Karpas-422 (cell line): ENCODE measurements around the gene CLHC1. TPM values are rescaled to one million over a fixed set of nuclear protein-coding genes. Genes with fewer than 3 reads are reported as not detected.
"Not testable (repeated sequence)": the region's sequence is repeated elsewhere in the genome, so short reads cannot be mapped to it uniquely, and the experiment has no call there.

Experiments used
- DNase-seq: peaks from one replicate; pipeline ENCODE4 v3.0.0-alpha.2; 2015
- H2AFZ ChIP-seq: fragments of 200-600 bp; sonication (generic); 2 replicates; pipeline ENCODE4 v1.6.1; 2014; ENCODE audit warnings: antibody characterized with exemption, low read length, mixed read lengths
- H3K27ac ChIP-seq: fragments of 200-600 bp; sonication (generic); 2 replicates; pipeline ENCODE4 v1.5.1; 2014; ENCODE audit warnings: mild to moderate bottlenecking, low read length, moderate library complexity
- H3K27me3 ChIP-seq: fragments of 200-600 bp; sonication (generic); 2 replicates; pipeline ENCODE4 v1.6.1; 2014; ENCODE audit warnings: low read length, mixed read lengths
- H3K36me3 ChIP-seq: fragments of 200-600 bp; sonication (generic); 2 replicates; pipeline ENCODE4 v1.6.1; 2014; ENCODE audit warnings: low read length, mixed read lengths; ENCODE audit not compliant: insufficient read depth
- H3K4me1 ChIP-seq: fragments of 200-600 bp; sonication (generic); 2 replicates; pipeline ENCODE4 v1.6.1; 2014; ENCODE audit warnings: mild to moderate bottlenecking, low read length, mixed read lengths
- H3K4me2 ChIP-seq: fragments of 200-600 bp; sonication (generic); 2 replicates; pipeline ENCODE4 v1.6.1; 2014; ENCODE audit warnings: low read length, low read depth, mild to moderate bottlenecking; ENCODE audit not compliant: poor library complexity, severe bottlenecking
- H3K4me3 ChIP-seq: fragments of 200-600 bp; sonication (generic); 2 replicates; pipeline ENCODE4 v1.5.1; 2014; ENCODE audit warnings: mild to moderate bottlenecking, antibody characterized with exemption, low read length, mixed read lengths
- H3K79me2 ChIP-seq: fragments of 200-600 bp; sonication (generic); 2 replicates; pipeline ENCODE4 v1.6.1; 2014; ENCODE audit warnings: mild to moderate bottlenecking, low read length, mixed read lengths
- H3K9ac ChIP-seq: fragments of 200-600 bp; sonication (generic); 2 replicates; pipeline ENCODE4 v1.6.0; 2014; ENCODE audit warnings: low read length
- H3K9me2 ChIP-seq: fragments of 200-600 bp; sonication (generic), shearing (Covaris generic); replicated peaks from 2 replicates; pipeline ENCODE4 v1.6.0; 2014; ENCODE audit warnings: mild to moderate bottlenecking, low read length, moderate library complexity; ENCODE audit not compliant: insufficient read depth
- H3K9me3 ChIP-seq: fragments of 300-700, 200-600 bp; sonication (generic); 2 replicates; pipeline ENCODE4 v1.6.1; 2014; ENCODE audit warnings: low read length, mixed read lengths
- H4K20me1 ChIP-seq: fragments of 200-600 bp; sonication (generic); 2 replicates; pipeline ENCODE4 v1.6.1; 2014; ENCODE audit warnings: mild to moderate bottlenecking, antibody characterized with exemption, low read length, low read depth; ENCODE audit not compliant: insufficient read depth
- total RNA-seq: library from RNA; depleted of rRNA; stranded (reverse); fragments of >200 nt; shearing (Covaris generic); gene quantifications from 2 replicates; pipeline ENCODE4 v1.2.3, GENCODE V29; 2014; ENCODE audit warnings: low replicate concordance

Gene CLHC1
- total RNA-seq, 1 experiment from 2014 or later, result 12.1 TPM

DNA sequence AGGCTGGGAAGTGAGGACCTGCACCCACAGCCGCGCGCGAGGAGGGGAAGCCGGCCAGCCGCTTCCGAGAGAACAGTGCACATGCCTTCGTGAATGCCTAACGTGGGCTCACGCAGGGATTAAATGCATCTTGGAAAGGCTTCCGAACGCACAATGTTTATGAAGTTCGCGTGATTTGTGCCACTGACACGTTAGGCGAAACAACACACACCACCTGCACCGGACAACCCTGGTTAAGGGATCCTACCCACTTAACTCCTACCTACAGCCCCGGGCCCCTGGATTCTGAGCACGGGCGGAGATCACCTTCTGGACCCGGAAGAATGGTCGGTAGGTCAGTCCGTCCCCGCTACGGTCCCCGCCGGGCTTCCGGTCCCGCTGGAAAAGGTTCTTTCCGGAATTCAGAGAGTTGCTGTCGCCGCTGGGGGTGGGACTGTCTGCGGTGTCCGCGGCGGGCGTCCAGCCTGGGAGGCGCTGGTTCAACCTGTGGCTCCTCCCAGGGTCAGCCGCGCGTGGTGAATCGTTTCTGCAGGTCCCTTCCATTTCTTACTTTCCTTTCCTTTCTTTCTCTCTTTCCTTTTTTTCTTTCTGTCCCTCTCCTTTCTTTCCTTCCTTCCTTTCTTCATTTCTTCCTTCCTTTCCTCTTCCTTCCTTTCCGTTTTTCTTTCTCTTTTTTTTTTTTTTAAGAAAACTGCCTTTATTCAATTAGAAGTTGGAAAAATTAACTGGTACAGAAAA, 37.0 kb upstream of the CLHC1 start, which contains the start of gene MTIF2:
Gene MTIF2 (minus strand): TSS at position 325 of the 738 bp plus-strand sequence. CDS start 5,373 bp downstream, outside the sequence.
- Histone ChIP-seq H3K9me3 (no peaks in the 10 kb centered on the region), H3K79me2 (peaks cover 32% of the 10 kb centered on the region), H2AFZ (peak within 1 kb of the TSS; percentile 50), H3K4me1 (peaks cover 18% of the 10 kb centered on the region), H3K36me3 (peaks cover 19% of the 10 kb centered on the region; the same call in 1 of the 2 replicates), H3K9me2 (no peaks in the 10 kb centered on the region), H3K4me2 (peak within 1 kb of the TSS; percentile 86), H3K4me3 (peak within 1 kb of the TSS; percentile 98), H3K9ac (peak within 1 kb of the TSS; percentile 94), H3K27me3 (no peaks in the 10 kb centered on the region), H3K27ac (peak within 1 kb of the TSS; percentile 74), H4K20me1 (no peaks in the 10 kb centered on the region)
- DNase-seq, result peak; percentile 97

DNA sequence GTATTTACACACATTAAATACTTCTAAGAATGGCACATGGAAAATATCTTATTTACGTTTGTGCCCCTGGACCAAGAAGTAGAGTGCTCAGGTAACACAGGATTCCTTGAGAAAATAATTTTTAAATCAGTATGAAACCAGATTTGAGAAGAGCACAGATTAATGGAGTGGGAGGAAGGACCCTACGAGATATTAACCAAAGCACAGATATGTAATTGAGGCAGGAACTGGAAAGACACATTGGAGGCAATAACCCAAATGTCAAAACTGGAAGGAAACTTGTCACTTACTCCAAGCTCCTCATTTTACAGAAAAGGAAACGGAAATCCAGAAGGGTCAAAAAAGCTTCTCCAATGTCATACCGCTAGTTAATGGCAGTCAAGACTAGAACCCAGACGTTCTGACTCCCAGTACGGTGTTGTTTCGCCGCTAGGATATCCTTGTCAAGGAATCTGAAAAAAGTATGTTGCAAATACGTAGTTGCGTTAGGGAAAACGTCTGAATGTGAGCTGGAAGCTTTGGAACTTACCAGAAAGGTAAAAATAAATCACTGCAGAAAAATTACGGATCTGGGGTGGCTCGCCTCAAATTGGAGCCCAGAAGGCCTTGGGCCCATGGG, 36.3 kb upstream of the CLHC1 start:
- no peaks in the 10 kb centered on the region for H3K27me3 ChIP-seq
- H3K27ac ChIP-seq, result peak overlapping the region; percentile 68
- peaks cover 18% of the 10 kb centered on the region for H3K4me1 ChIP-seq
- peak overlapping the region; percentile 94 for H3K9ac ChIP-seq
- no peaks in the 10 kb centered on the region for H3K9me2 ChIP-seq
- H3K79me2 ChIP-seq, result peaks cover 32% of the 10 kb centered on the region
- no peak for DNase-seq
- H3K4me3 ChIP-seq, result peak overlapping the region; percentile 98
- peaks cover 26% of the 10 kb centered on the region; the same call in 1 of the 2 replicates for H3K36me3 ChIP-seq
- H4K20me1 ChIP-seq, result no peaks in the 10 kb centered on the region
- peak overlapping the region; percentile 49; the same call in 1 of the 2 replicates for H2AFZ ChIP-seq
- peak overlapping the region; percentile 86 for H3K4me2 ChIP-seq
- no peaks in the 10 kb centered on the region for H3K9me3 ChIP-seq

DNA sequence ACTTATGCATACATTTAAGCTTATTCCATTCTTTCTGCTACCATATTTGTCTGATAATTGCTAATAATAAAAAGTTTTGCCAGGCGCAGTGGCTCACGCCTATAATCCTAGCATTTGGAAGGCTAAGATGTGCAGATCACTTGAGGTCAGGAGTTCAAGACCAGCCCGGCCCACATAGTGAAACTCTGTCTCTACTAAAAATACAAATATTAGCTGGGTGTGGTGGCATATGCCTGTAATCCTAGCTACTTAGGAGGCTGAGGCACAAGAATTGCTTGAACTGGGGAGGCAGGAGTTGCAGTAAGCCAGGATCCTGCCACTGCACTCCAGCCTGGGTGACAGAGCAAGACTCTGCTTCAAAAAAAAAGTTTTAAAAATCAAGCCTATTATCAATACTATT, 27.5 kb upstream of the CLHC1 start:
- H3K9me3 ChIP-seq, H3K9ac ChIP-seq, H2AFZ ChIP-seq, H3K9me2 ChIP-seq, H3K27ac ChIP-seq, H3K4me3 ChIP-seq, H4K20me1 ChIP-seq, H3K4me2 ChIP-seq, H3K4me1 ChIP-seq, DNase-seq, H3K27me3 ChIP-seq, H3K79me2 ChIP-seq: not testable (repeated sequence)
- peaks cover 43% of the 10 kb centered on the region for H3K36me3 ChIP-seq

DNA sequence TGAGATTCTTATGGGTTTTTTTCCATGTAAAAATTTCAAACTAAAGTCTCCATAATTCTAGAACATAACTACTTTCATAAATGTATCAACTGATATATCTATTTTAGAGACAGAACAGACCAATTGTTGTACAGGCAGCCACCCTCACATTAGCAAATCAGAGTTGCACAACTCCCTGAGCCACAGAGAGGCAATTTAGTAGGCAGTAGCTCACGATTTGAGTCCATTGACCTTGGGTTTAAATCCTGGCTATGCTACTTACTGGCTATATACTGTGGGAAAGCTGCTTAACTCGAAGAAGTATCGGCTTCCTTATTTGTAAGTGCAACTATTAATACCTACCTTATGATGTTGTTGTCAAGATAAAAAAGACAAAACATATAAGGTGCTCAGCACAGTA, 20.7 kb upstream of the CLHC1 start:
- no peak overlapping the region for H2AFZ ChIP-seq
- H3K36me3 ChIP-seq, result peaks cover 41% of the 10 kb centered on the region
- no peak overlapping the region for H3K4me3 ChIP-seq
- H3K4me1 ChIP-seq, result no peaks in the 10 kb centered on the region
- no peak overlapping the region for H3K27ac ChIP-seq
- no peaks in the 10 kb centered on the region for H3K27me3 ChIP-seq
- H3K9me2 ChIP-seq, result no peaks in the 10 kb centered on the region
- H4K20me1 ChIP-seq, result no peaks in the 10 kb centered on the region
- H3K79me2 ChIP-seq, result no peaks in the 10 kb centered on the region
- H3K9ac ChIP-seq, result no peak overlapping the region
- no peak for DNase-seq
- H3K4me2 ChIP-seq, result no peak overlapping the region
- H3K9me3 ChIP-seq, result no peaks in the 10 kb centered on the region

DNA sequence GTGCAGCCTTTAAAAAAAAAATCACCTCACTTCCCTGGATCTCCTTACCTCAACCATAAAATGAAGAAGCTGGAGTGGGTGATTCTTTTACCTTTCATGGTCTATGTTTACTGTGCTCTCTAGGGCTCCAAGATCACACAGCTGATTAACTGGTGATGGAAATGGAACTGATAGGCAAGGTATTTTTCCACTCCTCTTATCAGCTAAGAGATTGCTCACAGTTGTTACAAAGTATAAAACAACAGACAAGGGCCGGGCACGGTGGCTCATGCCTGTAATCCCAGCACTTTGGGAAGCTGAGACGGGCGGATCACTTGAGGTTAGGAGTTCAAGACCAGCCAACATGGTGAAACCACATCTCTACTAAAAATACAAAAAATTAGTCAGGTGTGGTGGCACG, 14.9 kb upstream of the CLHC1 start:
- Histone ChIP-seq H4K20me1 (no peaks in the 10 kb centered on the region), H3K4me1 (no peaks in the 10 kb centered on the region), H3K9me2 (no peaks in the 10 kb centered on the region), H3K36me3 (peaks cover 58% of the 10 kb centered on the region), H3K27me3 (no peaks in the 10 kb centered on the region), H3K4me3 (no peak overlapping the region), H3K9me3 (no peaks in the 10 kb centered on the region), H3K4me2 (no peak overlapping the region), H2AFZ (no peak overlapping the region), H3K79me2 (no peaks in the 10 kb centered on the region), H3K9ac (no peak overlapping the region), H3K27ac (no peak overlapping the region)
- no peak for DNase-seq

DNA sequence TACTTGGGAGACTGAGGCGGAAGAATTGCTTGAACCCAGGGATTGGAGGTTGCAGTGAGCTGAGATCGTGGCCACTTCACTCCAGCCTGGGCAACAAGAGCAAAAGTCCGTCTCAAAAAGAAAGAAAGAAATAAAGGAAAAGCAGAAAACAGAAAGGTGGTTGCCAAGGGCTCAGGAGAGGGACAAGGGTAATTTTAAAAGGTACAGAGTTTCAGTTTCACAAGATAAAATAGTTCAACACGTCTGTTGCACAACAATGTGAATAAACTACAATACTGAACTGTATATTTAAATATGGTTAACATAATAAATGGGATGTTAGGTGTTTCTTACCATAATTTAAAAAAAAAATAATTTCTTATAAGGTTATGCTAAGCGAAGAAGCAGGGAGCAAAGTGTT, 13.3 kb upstream of the CLHC1 start:
- Histone ChIP-seq H4K20me1 (no peaks in the 10 kb centered on the region), H3K9ac (no peak overlapping the region), H3K4me1 (no peaks in the 10 kb centered on the region), H3K9me3 (no peaks in the 10 kb centered on the region), H3K79me2 (no peaks in the 10 kb centered on the region), H3K27ac (no peak overlapping the region), H3K36me3 (peaks cover 55% of the 10 kb centered on the region), H3K9me2 (no peaks in the 10 kb centered on the region), H3K4me3 (no peak overlapping the region), H3K27me3 (no peaks in the 10 kb centered on the region), H2AFZ (no peak overlapping the region), H3K4me2 (no peak overlapping the region)
- no peak for DNase-seq

DNA sequence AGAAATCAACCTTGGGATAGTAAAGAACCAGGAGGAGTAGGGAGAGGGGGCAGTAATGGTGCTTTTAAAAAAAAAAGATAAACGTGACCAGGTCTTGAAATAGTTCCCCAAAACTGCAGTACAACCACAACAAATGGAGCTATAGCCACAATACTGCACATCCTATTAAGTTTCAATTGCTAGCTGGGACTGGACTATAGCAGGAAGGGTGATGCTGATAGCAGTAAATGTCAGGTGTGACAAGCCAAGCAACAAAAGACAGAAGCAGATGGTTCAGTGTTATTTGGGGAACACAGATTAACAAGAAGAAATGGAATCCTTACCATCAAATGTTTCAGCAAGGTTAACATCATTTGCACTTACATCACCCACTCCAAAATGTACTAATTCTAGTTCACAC, 10.5 kb upstream of the CLHC1 start:
- Histone ChIP-seq H3K79me2 (no peaks in the 10 kb centered on the region), H3K4me2 (no peak overlapping the region)

DNA sequence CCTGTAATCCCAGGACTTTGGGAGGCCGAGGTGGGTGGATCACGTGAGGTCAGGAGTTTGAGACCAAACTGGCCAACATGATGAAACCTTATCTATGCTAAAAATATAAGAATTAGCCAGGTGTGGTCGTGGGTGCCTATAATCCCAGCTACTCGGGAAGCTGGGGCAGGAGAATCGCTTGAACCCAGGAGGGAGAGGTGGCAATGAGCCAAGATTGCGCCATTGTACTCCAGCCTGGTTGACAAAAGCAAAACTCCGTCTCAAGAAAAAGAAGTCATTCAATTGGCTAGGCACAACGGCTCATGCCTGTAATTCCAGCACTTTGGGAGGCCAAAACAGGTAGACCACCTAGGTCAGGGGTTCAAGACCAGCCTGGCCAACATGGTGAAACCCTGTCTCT, 9.5 kb upstream of the CLHC1 start:
- H3K9me3 ChIP-seq, H3K9me2 ChIP-seq, H3K27me3 ChIP-seq, DNase-seq, H2AFZ ChIP-seq, H3K4me1 ChIP-seq, H3K79me2 ChIP-seq, H4K20me1 ChIP-seq, H3K4me3 ChIP-seq, H3K9ac ChIP-seq, H3K4me2 ChIP-seq, H3K27ac ChIP-seq: not testable (repeated sequence)
- H3K36me3 ChIP-seq, result peaks cover 45% of the 10 kb centered on the region

More for the DNA sequence above, 10.5 kb upstream of the CLHC1 start:
- Histone ChIP-seq H2AFZ (no peak overlapping the region), H3K36me3 (peaks cover 43% of the 10 kb centered on the region), H3K9me2 (no peaks in the 10 kb centered on the region), H3K9me3 (no peaks in the 10 kb centered on the region), H3K4me1 (no peaks in the 10 kb centered on the region), H3K9ac (no peak overlapping the region), H3K4me3 (no peak overlapping the region), H3K27ac (no peak overlapping the region), H3K27me3 (no peaks in the 10 kb centered on the region), H4K20me1 (no peaks in the 10 kb centered on the region)
- no peak for DNase-seq
